ENCODE results near the gene SLC1A5.
A peak's percentile ranks its signal among the peaks of the same experiment; 100 is the strongest.
"Not testable (repeated sequence)": the region's sequence is repeated elsewhere in the genome, so short reads cannot be mapped to it uniquely, and the experiment has no call there.

Gene SLC1A5

DNA sequence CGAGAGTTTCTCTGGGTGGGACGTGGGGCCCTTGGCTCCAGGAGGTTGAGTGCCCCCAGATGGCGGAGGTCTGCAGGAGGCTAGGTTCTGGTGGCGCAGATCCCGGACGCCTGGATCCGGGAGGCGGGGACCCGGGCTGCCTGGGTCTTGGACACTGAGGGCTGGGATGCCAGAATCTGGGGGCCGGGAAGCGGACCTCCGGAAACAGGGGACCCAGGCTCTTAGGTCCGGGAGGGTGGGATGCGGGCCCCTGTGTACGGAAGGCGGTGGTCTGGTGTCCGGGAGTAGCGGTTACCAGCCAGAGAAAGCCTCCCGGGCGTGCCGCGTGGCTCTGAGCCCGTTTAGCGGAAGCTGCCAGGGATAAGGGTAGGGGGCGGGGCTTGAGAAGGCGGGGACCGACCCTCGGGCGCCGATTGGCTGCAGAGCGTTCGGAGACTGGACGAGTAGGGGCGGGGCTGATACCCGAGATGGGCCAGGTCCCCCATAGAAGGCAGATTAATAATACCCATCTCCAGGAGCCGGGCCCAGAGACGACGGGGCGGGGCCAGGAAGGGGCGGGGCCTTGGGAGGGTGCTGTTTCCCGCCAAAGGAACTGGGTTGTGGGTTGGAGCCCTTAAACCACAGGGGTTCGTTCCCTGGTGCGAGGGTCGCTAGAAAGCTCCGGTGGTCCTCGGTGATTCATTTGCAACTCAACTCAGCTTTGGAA, at the start of gene SLC1A5:
SLC1A5 (minus strand) TSS at position 333 of the 706 bp plus-strand sequence. CDS start 629 bp downstream, outside the sequence.
- peak; percentile 99 for DNase-seq

DNA sequence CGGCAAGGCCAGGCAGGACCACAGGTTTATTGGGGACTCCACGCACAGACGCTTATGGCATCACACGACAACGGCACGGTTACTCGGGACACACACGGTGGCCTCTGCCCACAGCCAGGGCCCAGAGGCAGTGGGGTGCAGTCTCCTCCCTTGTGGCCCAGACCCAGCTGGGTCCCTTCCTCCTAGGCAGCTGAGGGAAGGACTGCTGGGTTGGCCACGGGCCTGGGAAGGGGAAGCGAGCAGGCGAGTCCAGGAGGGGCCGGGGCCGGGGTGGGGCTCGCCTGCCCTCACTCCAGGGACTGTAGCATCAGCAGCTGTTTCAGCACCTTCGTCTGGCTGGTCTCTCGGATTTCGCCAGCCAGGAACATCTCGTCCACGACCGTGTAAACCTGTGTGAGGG, 49.8 kb upstream of the SLC1A5 start:
- DNase-seq: no peak

DNA sequence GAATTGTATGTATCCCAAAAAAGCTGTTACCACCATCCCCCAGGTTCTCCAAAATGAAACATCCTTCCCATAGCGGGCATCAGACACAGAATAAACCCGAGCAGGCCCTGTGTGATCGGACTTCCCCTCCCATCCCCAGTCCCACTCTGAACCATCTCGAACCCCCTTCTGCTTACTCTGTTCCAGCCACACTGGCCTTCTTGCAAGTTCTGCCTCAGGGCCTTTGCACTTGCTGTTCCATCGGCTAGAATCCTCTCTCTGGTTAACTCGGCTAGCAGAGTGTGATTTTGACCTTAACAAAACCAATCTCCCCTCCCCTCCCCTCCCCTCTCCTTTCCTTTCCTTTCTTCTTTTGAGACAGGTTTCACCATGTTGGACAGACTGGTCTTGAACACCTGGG, 46.6 kb upstream of the SLC1A5 start:
- DNase-seq: no peak

DNA sequence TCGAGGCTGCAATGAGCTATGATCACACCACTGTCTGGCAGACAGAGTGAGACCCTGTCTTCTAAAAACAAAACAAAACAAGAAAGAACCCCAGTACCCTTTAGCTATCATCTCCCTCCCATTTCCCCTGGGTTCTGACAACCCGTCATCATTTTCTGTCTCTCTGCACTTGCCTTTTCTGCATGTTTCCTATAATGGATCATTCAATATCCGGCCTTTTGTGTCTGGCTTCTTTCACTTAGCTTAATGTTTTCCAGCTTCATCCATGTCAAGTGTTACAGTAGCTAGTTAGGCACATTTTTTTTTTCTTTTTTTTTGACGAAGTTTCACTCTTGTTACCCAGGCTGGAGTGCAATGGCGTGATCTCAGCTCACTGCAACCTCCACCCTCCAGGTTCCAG, 45.7 kb upstream of the SLC1A5 start:
- DNase-seq: no peak

DNA sequence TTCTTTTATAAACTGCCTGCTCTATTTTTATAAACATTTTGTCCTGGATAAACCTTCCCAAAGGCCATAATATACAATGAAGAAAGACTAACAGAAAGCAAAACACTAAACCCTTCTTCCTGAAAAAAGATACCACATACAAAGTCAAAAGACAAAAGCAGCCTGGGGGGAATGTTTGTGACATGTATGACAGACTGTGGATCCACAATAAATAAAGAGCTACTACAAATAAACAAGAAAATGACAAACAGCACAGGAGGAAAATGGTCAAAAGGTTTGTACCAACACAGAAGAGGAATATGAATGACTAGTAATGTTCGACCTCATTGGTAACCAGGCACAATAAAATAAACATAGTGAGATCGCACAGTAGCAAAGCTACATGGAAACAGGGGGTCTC, 42.5 kb upstream of the SLC1A5 start:
- DNase-seq: no peak

DNA sequence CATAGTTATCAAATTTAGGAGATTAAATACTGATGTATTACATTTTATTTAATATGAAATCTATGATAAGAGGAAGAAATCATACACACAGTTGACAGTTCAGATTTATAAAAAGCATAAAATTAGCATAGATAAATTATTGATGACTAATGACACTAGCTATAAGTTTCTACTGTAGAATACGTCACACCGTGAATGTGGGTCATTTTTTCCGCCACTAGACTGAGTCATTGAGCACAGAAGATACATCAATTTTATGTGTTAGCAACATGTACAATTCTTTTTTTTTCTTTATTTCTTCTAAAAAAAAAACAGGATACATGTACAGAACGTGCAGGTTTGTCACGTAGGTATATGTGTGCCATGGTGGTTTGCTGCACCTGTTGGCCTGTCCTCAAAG, 40.1 kb upstream of the SLC1A5 start:
- peak; percentile 66 for DNase-seq

DNA sequence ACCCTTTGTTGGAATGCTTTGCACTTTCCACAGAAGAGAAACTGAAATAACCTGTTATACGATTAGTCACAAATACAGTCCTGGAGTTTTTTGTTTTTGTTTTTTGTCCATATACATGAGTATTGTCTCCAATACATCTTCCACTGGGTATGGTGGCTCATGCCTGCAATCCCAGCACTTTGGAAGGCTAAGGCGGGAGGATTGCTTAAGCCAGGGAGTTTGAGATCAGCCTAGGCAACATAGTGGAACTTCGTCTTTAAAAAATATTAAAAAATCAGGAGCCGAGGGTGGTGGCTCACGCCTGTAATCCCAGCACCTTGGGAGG, 37.3 kb upstream of the SLC1A5 start:
- no peak for DNase-seq

DNA sequence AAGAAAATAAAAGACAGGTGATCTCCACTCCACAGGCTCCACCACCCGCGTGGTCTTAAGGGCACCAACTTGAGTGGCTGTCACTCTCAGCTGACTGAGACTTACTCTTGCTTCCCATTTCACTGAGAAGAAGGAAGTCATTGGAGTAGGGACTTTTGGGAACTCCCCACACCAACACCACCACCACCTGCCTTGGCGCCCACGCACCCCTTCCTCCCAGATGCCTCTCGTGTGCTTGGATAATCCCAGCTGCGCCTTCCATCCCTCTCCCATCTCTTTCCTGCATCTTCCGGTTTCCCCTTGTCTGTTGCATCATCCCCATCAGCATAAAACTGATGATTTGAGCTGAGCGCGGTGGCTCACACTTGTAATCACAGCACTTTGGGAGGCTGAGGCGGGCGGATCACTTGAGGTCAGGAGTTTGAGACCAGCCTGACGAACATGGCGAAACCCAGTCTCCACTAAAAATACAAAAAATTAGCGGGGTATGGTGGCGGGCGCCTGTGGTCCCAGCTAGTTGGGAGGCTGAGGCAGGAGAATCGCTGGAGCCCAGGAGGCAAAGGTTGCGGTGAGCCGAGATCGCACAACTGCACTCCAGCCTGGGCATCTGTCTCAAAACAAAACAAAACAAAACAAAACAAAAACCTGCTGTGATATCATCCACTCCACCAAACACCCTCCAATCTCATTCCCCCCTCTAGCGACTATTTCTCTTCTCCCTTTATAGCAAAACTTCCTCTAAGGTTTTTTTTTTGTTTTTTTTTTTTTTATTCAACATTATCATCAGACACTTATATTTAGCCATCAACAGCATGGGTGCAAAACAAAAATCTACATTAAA, 36.7 kb upstream of the SLC1A5 start:
- DNase-seq: no peak

DNA sequence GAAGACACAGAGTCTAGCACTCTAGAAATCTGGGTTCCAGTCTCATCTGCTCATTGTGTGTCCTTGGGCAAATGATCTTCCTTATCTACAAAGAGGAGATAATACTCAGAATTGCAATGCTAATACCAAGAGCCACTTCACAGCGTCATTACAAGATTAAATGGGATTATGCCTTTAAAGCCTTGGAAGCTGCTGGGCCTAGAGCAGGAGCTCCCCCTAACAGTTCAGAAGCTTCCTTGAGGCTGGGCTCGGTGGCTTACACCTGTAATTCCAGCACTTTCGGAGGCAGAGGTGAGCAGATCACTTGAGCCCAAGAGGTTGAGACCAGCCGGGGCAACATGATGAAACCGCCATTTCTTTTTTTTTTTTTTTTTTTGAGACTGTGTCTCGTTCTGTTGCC, 34.7 kb upstream of the SLC1A5 start:
- DNase-seq: no peak

DNA sequence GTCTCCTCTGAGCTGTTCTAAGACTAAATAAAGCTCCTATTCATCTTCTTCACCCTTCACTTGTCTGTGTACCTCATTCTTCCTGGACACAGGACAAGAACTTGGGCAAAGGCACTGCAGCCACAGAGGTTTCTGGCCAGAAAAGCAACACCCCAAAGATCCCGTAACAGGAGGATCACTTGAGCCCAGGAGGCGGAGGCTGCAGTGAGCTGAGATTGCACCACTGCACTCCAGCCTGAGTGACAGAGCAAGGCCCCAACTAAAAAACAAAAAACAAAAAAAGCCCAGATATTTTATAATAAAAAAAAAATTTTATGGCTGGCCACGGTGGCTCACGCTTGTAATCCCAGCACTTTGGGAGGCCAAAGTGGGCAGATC, 34.0 kb upstream of the SLC1A5 start:
- not testable (repeated sequence) for DNase-seq

DNA sequence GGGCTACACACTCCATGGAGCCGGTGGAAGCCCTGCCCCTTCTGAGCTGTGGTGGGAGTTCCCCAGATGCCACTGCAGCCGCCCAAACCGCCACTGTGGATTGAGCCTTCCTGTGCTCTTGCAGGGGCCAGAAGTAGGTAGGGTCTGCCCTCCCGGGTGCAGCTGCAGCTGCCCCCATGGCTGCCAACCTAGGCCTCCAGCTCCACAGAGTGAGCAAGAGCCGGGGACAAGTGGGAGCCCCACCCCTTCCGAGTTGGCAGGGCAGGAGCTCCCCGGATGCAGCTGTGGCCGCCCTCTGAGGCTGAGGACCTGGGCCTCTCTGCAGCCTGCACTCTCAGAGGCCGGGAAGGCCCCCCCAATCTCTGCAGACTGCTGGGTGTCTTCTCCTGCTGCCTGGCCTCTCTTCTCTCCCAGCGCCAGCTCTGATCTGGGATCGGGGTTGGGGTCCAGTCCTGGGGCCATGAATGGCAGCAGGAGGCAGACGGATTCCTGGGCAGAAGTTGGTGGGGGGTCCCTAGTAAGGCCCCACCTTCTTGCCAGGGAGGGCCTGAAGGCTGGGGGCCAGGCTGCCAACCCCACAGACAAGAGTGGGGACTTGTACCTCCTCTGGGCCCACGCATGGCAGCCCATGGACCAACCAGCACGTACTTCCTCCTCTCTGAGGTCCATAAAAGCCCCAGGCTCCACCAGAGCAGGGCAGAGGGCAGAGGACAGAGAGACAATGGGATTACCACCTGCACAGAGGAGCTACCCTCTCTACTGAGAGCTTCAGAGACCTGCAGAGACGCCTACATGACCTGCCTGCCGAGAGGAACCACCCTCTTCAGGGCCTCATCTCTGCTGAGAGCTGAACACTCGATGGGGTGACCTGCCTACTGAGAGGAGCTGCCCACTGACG, 33.4 kb upstream of the SLC1A5 start:
- peak; percentile 55 for DNase-seq

DNA sequence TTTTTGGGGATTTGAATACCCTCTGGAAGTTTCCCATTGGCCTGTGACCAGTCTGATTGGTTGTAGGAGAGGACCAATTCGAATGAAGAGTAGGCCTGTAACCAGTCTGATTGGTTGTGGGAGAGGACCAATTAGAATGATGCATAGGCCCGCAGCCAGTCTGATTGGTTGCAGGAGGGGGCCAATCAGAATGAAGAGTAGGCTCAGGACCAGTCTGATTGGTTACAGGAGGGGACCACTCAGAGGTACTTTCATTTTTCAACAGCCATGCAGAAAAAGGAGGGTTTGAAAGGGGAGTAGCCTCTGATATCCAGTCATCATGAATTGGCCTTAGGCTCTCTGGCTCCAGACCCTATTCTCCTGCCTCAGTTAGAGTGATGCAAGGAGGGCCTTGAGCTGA, 30.4 kb upstream of the SLC1A5 start:
- DNase-seq: no peak

DNA sequence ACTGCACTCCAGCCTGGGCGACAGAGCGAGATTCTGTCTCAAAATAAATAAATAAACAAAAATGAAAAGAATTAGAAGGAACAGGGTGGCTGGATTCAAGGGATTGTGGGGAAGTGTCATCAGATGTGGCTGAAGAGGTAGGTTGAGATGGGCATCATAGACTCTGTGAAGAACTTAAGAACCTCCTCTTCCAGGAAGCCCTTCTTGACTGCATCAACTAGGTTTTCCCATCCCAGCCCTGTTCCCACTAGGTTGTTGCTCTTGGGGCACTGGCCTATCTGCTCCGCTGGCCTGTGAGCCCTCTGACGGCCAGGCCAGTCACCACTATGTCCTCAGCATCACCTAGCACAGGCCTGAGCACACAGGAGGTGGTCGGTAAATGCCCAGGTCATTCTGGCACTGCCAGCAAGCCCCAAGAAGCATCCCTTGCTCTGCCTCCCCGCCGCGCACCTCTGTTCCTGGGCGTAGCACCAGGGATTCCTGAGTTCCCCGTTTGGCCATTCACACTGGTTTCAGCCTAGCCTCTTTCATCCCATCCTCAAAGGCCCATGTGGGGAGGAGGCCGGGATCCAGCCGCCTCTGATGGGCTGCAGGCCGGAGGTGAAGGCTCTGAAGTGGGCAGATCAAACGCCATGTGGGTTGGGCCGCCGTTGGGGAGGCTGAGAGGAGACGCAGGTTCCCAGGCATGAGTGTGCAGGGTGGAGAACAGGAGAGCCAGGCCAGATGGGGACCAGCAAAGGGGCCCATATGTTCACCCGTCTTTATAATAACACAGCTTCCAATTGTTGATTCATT, 27.6 kb upstream of the SLC1A5 start:
- no peak for DNase-seq

DNA sequence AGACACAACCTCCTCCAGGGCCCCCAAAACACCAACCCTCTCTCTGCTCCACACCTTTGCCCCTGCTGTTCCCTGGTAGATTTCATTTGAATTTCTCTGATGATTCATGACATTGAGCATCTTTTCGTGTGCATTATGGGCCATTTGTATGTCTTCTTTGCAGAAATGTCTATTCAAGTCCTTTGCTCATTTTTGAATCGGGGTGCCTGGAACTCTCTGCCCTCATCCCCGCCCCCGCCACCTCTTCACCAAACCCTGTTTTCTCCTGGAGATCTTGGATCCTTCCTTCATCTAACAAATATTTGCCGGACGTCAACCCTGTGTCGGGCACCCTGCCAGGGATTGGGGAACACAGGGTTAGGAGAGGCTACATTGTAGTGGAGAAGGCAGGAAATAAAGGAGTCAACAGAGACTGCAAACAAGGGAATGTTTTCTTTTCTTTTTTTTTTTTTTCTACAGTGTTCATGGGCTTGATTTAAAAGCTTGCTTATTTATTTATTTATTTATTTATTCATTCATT, 25.5 kb upstream of the SLC1A5 start:
- DNase-seq: no peak

DNA sequence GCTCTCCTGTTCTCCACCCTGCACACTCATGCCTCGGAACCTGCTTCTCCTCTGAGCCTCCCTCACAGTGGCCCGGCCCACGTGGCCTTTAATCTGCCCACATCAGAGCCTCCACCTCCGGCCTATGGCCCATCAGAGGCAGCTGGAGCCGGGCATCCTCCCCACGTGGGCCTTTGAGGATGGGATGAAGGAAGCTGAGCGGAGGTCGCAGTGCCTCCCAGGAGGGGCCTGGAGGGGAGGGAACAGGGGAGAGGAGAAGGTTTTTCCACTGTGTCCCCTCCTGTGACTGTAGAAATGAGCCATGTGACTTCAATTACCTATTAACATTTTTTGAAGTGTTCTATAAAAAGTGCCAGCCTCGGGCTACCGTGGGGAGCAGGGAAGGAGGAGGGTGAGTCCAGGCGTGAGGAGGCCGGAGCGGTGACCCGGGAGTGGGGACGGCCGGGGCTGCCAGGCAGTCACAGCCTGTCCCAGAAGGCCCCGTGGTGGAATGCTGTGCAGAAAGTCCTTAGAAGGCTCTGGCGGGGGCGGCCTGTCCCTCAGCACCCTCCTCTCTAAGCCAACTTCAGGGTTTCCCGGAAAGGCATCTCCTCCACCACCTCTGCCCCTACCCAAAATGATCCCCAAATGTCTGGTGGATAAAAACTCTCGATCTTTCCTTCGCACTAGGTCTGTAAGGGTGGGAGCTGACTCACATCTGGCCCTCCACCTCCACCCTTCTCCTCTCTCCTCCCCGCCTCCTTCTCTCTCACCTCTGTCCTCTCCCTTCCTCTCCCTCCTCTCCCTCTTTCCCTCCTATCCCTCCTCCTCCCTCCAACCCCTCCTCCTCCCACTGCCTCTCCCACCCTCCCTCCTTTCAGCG, 24.8 kb upstream of the SLC1A5 start:
- DNase-seq: no peak

DNA sequence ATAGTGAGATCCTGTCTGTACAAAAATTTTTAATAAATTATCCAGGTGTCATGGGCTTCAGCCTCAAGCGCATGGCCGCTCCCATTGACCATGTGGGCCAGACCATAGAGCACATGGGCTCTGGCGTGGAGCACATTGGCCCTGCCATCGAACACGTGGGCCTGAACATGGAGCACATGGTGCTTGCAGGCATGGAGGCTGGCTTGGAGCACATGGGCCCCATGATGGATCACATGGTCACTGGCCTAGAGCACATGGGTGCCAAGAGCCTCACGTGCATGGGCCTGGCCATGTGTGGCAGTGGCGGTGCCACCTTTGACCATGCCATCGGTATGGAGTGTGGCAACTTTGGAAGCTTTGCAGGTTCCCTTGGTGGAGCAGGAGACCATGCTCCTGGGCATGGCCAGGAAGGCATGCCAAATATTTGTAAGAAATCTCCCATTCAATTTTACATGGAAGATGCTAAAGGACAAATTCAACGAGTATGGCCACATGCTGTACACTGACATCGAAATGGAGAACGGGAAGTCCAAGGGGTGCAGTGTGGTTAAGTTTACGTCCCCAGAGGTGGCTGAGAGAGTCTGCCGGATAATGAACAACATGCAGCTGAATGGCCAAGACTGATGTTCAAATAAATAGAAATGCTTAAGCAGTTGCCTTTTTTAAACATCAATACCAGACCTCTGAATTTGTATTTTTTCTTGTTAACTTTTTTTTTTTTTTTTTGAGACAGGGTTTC, 21.3 kb upstream of the SLC1A5 start:
- DNase-seq: no peak

DNA sequence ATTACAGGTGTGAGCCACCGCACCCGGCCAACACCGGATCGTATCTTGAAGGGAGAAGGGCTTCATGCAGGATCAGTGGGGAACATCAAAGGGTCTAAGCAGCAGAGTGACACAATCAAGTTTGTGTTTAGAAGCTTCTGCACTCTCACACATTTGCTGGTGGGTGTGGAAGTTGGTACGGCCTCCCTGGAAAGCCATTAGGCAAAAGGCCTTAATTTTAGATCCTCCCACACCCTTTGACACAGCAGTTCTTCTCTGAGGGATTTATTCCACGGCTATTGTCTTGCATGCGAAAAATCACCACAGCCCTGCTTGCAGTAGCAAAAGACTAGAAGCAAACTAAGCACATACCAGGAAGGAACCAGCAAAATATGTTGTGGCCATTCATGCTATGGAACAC, 18.3 kb upstream of the SLC1A5 start:
- no peak for DNase-seq

DNA sequence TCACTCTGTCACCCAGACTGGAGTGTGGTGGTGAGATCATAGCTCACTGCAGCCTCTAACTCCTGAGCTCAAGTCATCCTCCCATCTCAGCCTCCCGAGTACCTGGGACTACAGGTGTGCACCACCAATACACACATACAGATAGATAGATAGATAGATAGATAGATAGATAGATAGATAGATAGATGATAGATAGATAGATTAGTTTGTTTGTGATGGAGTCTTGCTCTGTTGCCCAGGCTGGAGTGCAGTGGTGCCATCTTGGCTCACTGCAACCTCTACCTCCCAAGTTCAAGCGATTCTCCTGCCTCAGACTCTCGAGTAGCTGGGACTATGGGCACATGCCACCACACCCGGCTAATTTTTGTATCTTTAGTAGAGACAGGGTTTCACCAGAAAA, 16.0 kb upstream of the SLC1A5 start:
- DNase-seq: not testable (repeated sequence)

DNA sequence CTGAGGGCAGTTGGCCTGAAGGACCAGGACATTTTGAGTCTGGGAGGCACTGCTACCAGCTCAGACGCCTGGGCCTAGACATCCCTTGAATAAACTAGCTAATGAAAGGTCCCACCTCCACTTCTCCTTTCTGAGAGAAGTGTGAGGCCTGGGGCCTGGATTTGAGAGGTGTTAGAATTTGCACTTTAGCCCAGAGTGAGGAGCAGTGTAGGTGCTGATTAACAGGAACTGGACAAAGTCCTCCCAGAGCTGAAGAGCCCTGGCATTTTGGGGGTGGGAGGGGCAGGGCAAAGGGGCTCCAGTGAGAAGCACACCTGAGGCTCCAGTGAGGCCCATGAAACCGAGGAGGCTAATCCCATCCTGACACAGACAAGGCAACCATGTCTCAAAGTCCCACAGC, 15.2 kb upstream of the SLC1A5 start:
- DNase-seq: no peak

DNA sequence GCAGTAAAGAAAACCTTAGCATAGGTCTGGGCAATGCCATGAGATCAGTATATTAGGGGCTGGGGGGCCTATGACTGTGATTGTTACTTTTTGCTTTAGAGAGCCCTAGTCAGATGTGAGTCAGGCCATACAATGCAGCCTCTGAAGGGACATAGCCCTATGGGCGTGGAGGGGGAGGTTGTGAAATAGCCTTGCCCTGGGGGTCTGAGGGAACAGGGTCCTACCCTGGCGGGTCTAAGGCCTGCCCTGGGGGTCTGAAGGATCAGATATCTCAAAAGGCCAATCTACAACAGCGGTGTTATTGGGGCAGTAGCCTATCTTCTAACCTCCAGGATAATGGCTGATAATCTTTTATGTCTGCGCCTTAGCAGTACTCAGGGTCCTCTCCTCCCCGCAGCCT, 13.8 kb upstream of the SLC1A5 start:
- no peak for DNase-seq

DNA sequence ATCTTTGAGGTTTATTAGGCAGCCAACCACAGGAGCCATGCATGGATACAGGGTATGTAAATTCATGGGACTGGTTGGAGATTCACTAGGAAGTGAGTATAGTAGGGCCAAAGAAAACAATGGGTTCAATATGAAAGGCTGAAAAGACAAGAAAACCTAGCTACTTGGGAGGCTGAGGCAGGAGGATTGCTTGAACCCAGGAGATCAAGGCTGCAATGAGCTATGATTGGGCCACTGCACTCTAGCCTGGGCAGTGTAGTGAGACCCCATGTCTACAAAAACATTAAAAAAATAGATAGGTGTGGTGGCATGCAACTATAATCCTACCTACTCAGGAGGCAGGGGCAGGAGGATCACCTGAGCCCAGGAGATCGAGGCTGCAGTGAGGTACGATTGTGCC, 10.3 kb upstream of the SLC1A5 start:
- DNase-seq: no peak
